ENCODE measurements around the gene NAT8. TPM values are rescaled to one million over a fixed set of nuclear protein-coding genes. Genes with fewer than 3 reads are reported as not detected.
"Not testable (repeated sequence)": the region's sequence is repeated elsewhere in the genome, so short reads cannot be mapped to it uniquely, and the experiment has no call there.

Gene NAT8
- total RNA-seq, 1 donor from 2014 or later: not detected

GRCh38 chr2:73679951-73680571 is 37.8 kb upstream of the NAT8 start:
- H3K9me3 ChIP-seq; H3K4me1 ChIP-seq; H3K27ac ChIP-seq; H3K36me3 ChIP-seq; H3K27me3 ChIP-seq (ENCODE audit: low read depth); DNase-seq; H3K4me3 ChIP-seq; intact Hi-C loops (cut with DNase I): not testable (repeated sequence)
- TF ChIP-seq, protein P1, sequence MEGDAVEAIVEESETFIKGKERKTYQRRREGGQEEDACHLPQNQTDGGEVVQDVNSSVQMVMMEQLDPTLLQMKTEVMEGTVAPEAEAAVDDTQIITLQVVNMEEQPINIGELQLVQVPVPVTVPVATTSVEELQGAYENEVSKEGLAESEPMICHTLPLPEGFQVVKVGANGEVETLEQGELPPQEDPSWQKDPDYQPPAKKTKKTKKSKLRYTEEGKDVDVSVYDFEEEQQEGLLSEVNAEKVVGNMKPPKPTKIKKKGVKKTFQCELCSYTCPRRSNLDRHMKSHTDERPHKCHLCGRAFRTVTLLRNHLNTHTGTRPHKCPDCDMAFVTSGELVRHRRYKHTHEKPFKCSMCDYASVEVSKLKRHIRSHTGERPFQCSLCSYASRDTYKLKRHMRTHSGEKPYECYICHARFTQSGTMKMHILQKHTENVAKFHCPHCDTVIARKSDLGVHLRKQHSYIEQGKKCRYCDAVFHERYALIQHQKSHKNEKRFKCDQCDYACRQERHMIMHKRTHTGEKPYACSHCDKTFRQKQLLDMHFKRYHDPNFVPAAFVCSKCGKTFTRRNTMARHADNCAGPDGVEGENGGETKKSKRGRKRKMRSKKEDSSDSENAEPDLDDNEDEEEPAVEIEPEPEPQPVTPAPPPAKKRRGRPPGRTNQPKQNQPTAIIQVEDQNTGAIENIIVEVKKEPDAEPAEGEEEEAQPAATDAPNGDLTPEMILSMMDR (IDR thresholded peaks at IDR 0.05): peak; percentile 48
- peak in 1 of 2 donors; percentile 46 for ATAC-seq

GRCh38 chr2:73679237-73679636 is 37.0 kb upstream of the NAT8 start:
- H3K9me3 ChIP-seq; H3K27me3 ChIP-seq (ENCODE audit: low read depth); DNase-seq; H3K4me3 ChIP-seq; ATAC-seq; intact Hi-C loops (cut with DNase I); H3K27ac ChIP-seq; H3K36me3 ChIP-seq; H3K4me1 ChIP-seq: not testable (repeated sequence)

GRCh38 chr2:73678008-73678407 is 35.8 kb upstream of the NAT8 start:
- intact Hi-C loops (cut with DNase I); ATAC-seq; H3K4me1 ChIP-seq; H3K36me3 ChIP-seq; DNase-seq; H3K9me3 ChIP-seq; H3K27ac ChIP-seq; H3K27me3 ChIP-seq (ENCODE audit: low read depth); H3K4me3 ChIP-seq: not testable (repeated sequence)

DNA sequence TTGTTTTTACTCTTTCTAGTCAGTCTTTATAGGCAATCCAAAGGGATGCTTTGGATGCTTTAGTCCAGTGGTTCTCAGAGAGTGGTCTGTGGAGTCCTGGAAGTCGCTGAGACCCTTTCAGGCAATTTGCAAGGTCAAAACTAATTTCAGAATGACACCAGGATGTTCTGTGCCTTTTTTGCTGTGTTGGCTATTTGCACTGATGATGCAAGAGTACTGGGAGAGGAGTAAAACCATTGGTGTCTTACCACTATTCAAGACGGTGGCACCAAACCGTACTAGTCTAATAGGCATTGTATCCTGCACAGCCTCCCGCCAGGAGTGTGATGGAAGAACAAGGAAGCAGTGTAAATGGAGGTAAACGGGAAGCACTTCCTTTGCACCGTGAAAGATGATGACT is 34.0 kb upstream of the NAT8 start:
- H3K36me3 ChIP-seq; H3K4me1 ChIP-seq; intact Hi-C loops (cut with DNase I); H3K27ac ChIP-seq; ATAC-seq; H3K4me3 ChIP-seq; H3K27me3 ChIP-seq (ENCODE audit: low read depth); DNase-seq; H3K9me3 ChIP-seq: not testable (repeated sequence)

DNA sequence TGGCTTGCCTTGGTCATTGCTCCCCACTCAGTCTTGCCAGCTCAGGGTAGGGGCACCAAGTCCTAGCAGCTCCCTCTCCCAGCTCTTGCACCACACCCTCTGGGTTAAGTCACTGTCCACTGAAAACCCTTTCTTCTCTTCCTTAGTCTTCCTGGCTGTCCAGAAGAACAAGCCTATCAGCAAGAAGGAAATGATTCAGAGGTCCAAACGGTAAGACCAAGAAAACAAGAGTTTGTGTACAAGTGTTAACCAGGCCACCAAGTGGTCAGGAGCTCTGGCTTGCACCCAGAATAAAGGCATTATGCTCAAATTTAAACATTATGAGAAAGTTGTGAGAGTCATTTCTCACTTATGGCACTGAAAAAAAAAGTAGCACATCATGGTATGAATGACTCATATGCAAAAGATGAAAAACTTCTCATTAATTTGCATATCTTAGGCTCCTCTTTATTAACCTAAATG is 32.5 kb upstream of the NAT8 start:
- intact Hi-C loops (cut with DNase I); H3K36me3 ChIP-seq; ATAC-seq; H3K27ac ChIP-seq; H3K4me1 ChIP-seq; H3K4me3 ChIP-seq; H3K9me3 ChIP-seq; H3K27me3 ChIP-seq (ENCODE audit: low read depth); DNase-seq: not testable (repeated sequence)

DNA sequence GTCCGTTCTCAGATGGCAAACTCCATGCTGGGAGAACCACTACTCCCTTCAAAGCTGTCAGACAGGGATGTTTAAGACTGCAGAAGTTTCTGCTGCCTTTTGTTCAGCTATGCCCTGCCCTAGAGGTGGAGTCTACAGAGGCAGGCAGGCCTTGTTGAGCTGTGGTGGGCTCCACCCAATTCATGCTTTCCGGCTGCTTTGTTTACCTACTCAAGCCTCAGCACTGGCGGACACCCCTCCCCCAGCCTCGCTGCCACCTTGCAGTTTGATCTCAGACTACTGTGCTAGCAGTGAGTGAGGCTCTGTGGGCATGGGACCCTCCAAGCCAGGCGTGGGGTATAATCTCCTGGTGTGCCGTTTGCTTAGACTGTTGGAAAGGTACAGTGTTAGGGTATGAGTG is 27.8 kb upstream of the NAT8 start:
- H3K4me1 ChIP-seq; ATAC-seq; H3K9me3 ChIP-seq; H3K36me3 ChIP-seq; H3K4me3 ChIP-seq; H3K27ac ChIP-seq; intact Hi-C loops (cut with DNase I); DNase-seq; H3K27me3 ChIP-seq (ENCODE audit: low read depth): not testable (repeated sequence)

- DNase-seq; H3K4me1 ChIP-seq; H3K4me3 ChIP-seq; H3K27ac ChIP-seq; H3K36me3 ChIP-seq; H3K27me3 ChIP-seq (ENCODE audit: low read depth); ATAC-seq; intact Hi-C loops (cut with DNase I); H3K9me3 ChIP-seq: not testable (repeated sequence)
Measured at GRCh38 chr2:73667239-73667638, 25.0 kb upstream of the NAT8 start.

DNA sequence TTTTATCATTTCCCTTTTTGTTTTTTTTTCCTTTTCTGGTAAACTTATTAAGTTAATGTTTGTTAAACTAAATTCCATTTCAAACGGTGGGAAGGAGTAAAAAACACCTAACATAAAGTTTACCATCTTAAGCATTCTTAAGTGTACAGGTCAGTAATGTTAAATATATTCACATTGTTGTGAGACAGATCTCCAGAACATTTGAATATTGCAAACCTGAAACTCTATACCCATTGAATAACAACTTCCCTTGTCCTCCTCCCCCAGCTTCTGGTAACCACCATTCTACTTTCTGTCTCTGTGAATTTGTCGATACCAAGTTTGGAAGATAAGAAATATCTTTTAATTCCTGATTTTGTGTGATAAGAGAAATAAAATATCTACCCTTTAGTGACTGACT is 12.0 kb upstream of the NAT8 start:
- intact Hi-C loops (cut with DNase I): no loop called here
- DNase-seq (no peak), ATAC-seq (no peak)
- no peaks in the 10 kb centered on the region for H3K36me3 ChIP-seq
- no peak overlapping the region for H3K4me3 ChIP-seq
- no peaks in the 10 kb centered on the region for H3K9me3 ChIP-seq
- TF ChIP-seq, protein P1 (IDR thresholded peaks at IDR 0.05): no peak
- no peak overlapping the region for H3K27ac ChIP-seq
- H3K27me3 ChIP-seq (ENCODE audit: low read depth): no peaks in the 10 kb centered on the region
- H3K4me1 ChIP-seq: no peaks in the 10 kb centered on the region

- no peak overlapping the region for H3K27ac ChIP-seq
- TF ChIP-seq, protein P1 (IDR thresholded peaks at IDR 0.05): no peak
- no peaks in the 10 kb centered on the region for H3K4me1 ChIP-seq
- no peaks in the 10 kb centered on the region for H3K9me3 ChIP-seq
- H3K4me3 ChIP-seq: no peak overlapping the region
- no peaks in the 10 kb centered on the region for H3K36me3 ChIP-seq
- ATAC-seq: no peak
- H3K27me3 ChIP-seq (ENCODE audit: low read depth): no peaks in the 10 kb centered on the region
- DNase-seq: no peak
- intact Hi-C loops (cut with DNase I): no loop called here
Measured at GRCh38 chr2:73652348-73652747, 10.1 kb upstream of the NAT8 start.

All from lower lobe of right lung (tissue), 2 donors.